ENCODE results near the gene SOAT2.
"Not testable (repeated sequence)": the region's sequence is repeated elsewhere in the genome, so short reads cannot be mapped to it uniquely, and the experiment has no call there.

The SOAT2 gene

DNA sequence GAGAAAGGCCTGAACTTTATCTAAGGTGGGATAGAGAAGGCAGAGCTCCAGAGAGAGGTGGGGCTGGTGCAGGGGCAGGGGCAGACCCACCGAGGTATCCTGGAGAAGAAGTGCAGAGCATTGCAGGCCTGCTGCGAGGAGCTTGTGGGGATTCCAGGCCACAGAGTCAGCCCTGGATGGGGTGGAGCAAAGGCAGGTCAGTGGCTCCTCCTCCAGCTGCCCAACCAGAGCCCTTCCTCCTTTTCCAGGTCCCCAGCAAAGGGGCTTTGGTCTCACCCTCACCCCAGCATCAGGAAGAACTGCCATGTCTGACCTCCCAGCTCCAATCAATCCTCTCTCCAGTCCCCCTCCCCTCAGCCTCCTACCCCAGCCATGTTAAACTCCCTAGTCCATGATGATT lies 57.4 kb downstream of the SOAT2 start:
- H3K27ac Mint-ChIP-seq, result no peak overlapping the region

DNA sequence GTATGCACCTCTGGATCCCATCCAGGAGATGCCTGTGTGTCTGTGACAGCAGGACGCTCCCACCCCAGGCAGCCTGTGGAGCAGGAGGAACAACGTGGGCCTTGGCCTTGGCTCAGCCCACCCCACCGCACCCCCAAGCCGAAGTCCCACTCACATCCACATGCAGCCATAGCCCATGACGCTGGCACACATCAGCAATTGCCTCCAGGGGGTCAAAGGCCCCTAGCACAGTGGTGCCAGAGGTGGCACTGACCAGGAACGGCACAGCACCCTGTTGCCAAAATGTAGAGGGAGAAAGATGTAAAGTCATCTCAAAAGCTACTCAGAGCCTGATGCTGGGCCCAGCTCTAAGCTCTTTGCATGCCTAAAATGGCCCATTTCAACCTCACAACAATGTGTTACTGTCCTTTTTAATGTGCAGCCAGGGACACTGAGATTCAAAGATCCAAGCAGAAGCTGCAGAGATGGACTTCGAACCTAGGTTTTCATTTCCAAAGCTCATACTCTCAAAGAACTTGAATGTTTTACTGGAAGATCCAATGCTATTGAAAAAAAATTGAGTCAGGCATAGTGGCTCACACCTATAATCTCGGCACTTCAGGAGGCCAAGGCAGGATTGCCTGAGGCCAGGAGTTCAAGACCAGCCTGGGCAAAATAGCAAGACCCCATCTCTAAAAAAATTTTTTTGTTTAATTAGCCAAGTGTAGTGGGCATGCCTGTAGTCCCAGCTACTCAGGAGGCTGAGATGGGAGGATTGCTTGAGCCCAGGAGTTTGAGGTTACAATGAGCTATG lies 58.0 kb downstream of the SOAT2 start:
- peaks cover 6% of the 10 kb centered on the region for H3K4me1 Mint-ChIP-seq (ENCODE audit: low read depth)
- H3K9me3 Mint-ChIP-seq (ENCODE audit: low read depth), result no peaks in the 10 kb centered on the region
- H3K4me3 Mint-ChIP-seq, result no peak overlapping the region
- peaks cover 3% of the 10 kb centered on the region for H3K36me3 Mint-ChIP-seq
- H3K27me3 Mint-ChIP-seq, result no peaks in the 10 kb centered on the region
- no peak overlapping the region for H3K27ac Mint-ChIP-seq

More for the DNA sequence above, 57.4 kb downstream of the SOAT2 start:
- no peaks in the 10 kb centered on the region for H3K9me3 Mint-ChIP-seq (ENCODE audit: low read depth)
- peaks cover 6% of the 10 kb centered on the region for H3K4me1 Mint-ChIP-seq (ENCODE audit: low read depth)
- H3K27me3 Mint-ChIP-seq, result no peaks in the 10 kb centered on the region
- peaks cover 3% of the 10 kb centered on the region for H3K36me3 Mint-ChIP-seq
- no peak overlapping the region for H3K4me3 Mint-ChIP-seq

DNA sequence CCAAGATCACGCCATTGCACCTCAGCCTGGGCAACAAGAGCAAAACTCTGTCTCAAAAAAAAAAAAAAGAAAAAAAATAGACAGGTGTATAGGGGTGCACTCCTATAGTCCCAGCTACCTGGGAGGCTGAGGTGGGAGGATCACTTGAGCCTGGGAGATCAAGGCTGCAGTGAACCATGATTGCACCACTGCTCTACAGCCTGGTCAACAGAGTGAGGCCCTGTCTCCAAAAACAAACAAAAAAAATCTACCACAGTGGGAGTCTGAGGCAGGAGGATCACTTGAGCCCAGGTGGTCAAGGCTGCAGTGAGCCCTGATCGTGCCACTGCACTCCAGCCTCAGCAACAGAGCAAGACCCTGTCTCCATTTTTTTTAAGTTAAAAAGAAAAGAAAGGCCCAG lies 59.7 kb downstream of the SOAT2 start:
- not testable (repeated sequence) for H3K4me3 Mint-ChIP-seq; H3K9me3 Mint-ChIP-seq (ENCODE audit: low read depth); H3K36me3 Mint-ChIP-seq; H3K27me3 Mint-ChIP-seq; H3K27ac Mint-ChIP-seq; H3K4me1 Mint-ChIP-seq (ENCODE audit: low read depth)

DNA sequence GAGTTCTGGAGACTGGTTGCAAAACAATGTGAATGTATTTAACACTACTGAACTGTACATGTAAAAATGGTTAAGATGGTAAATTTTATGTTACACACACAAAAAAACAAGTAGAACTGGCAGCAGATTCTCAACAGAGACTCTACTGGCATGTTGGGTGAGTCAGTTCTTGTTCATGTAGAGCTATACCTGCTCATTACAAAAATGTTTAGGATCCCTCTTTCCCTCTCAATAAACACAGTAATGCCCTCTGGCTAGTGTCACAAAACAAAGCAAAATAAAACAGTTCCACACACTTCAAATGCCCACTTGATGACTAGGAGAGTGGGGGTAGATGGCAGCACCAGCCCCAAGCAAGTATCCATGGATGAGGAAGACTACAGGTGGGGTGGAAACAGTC lies 63.6 kb downstream of the SOAT2 start:
- Mint-ChIP-seq H3K9me3 (ENCODE audit: low read depth) (no peaks in the 10 kb centered on the region), H3K36me3 (peaks cover 3% of the 10 kb centered on the region), H3K27me3 (no peaks in the 10 kb centered on the region), H3K4me1 (ENCODE audit: low read depth) (no peaks in the 10 kb centered on the region), H3K27ac (no peak overlapping the region), H3K4me3 (no peak overlapping the region)

DNA sequence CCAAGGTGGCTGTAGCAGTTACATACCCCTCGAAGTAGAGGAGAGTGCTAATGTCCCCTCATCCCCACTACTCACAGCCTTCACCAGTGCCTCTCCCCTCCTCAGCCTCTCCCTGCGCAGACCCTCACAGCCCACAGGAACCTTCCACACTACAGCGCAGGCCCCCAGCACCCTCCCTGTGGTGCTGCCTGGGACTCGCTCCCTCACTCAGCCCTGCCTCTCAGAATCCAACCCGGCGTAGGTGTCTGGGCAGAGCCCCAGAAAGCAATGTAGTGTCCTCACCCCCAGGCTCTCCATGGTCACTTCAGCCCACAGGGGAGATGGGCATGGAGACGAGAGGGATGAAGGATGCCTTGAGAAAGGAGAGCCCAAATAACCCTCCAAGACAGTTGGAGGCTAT lies 66.4 kb downstream of the SOAT2 start:
- peaks cover 2% of the 10 kb centered on the region for H3K36me3 Mint-ChIP-seq
- H3K27me3 Mint-ChIP-seq, result no peaks in the 10 kb centered on the region
- no peak overlapping the region for H3K4me3 Mint-ChIP-seq
- no peaks in the 10 kb centered on the region for H3K9me3 Mint-ChIP-seq (ENCODE audit: low read depth)
- no peaks in the 10 kb centered on the region for H3K4me1 Mint-ChIP-seq (ENCODE audit: low read depth)
- H3K27ac Mint-ChIP-seq, result no peak overlapping the region

DNA sequence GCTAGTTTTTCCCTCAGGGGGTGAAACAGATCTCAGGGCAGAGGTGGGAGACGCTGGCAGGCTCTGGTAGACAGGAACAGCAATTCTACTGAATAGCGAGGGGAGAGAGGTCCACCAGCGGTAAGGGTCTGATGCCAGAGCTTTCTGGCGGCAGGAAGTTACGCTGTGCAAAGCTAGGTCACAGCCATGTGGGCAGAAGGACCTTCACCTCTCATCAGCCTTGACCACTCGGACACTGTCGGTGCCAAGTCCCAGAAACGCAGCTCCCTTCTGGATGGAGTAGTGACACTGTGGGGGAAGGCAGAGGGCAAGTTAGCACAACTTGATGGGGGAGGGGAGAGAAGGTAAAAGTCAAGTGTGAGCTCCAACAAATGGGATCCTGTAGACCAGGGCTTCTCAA lies 66.9 kb downstream of the SOAT2 start:
- no peaks in the 10 kb centered on the region for H3K27me3 Mint-ChIP-seq
- H3K4me3 Mint-ChIP-seq, result no peak overlapping the region
- H3K9me3 Mint-ChIP-seq (ENCODE audit: low read depth), result no peaks in the 10 kb centered on the region
- H3K4me1 Mint-ChIP-seq (ENCODE audit: low read depth), result no peaks in the 10 kb centered on the region
- H3K36me3 Mint-ChIP-seq, result peaks cover 2% of the 10 kb centered on the region
- no peak overlapping the region for H3K27ac Mint-ChIP-seq

DNA sequence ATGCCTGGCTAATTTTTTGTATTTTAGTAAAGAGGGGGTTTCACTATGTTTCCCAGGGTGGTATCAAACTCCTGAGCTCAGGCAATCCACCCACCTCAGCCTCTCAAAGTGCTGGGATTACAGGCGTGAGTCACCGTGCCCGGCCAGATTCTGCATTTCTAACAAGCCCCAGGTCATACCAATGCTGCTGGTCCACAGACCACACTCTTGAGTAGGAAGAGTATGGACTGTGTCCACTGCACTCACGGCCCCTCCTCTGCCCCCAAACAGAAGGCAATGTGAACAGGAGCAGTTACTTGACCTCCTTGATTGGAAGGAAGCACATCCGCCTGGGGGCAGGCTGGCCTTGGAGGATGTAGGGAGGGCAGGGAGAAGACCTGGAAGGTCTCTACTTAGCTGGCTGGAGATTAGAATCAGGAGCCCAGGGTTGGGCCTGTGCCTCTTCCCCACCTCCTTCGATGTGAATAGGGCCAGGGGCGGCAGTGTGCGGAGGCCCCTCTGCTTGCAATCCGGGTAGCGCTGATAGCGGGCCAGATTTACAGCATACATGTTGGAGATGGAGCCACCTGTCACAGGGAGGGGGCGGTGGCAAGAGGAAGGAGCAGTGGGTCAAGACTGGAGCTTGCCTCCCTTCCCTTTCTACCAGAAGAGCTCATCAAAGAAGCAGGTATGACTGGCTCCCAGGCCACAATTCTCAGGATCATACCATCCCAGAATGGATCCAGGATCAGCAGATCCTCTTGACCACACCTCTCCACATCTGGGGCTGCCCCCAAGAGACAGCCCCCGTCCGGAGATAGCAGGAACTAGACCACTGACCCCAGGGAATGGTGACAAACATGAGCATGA lies 67.8 kb downstream of the SOAT2 start:
- H3K4me3 Mint-ChIP-seq, result no peak overlapping the region
- H3K36me3 Mint-ChIP-seq, result peaks cover 2% of the 10 kb centered on the region
- no peaks in the 10 kb centered on the region for H3K9me3 Mint-ChIP-seq (ENCODE audit: low read depth)
- H3K27ac Mint-ChIP-seq, result no peak overlapping the region
- no peaks in the 10 kb centered on the region for H3K27me3 Mint-ChIP-seq
- no peaks in the 10 kb centered on the region for H3K4me1 Mint-ChIP-seq (ENCODE audit: low read depth)

DNA sequence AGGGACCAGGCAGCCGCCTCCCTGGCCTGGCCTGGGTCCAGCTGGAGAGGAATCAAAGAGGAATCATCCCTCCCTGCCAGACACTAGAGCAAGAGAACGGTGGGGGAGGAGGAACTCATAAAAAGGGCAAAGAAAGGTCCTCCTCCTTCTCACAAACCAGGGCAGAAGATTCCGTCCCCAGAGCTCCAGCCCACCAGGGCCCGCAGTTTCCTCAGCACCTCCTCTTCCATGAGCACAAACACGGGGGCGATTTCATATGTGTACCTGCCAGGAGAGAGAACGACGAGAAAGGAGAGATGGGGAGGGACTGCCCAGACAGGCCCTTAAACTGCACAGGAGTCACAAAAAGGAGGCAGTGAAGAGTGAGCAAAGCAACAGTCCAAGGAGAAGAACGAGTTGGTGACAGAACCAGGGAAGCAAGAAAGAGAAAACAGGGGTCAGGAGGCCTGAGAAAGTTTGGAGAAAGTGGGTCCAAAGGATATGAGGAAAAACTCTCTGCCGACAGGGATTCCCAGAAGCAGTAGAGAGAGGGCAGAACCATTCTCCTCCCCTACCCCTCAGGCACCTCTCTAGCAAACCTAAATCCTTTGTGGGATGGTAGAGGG lies 68.5 kb downstream of the SOAT2 start:
- no peaks in the 10 kb centered on the region for H3K27me3 Mint-ChIP-seq
- no peak overlapping the region for H3K27ac Mint-ChIP-seq
- H3K4me1 Mint-ChIP-seq (ENCODE audit: low read depth), result no peaks in the 10 kb centered on the region
- H3K4me3 Mint-ChIP-seq, result no peak overlapping the region
- no peaks in the 10 kb centered on the region for H3K9me3 Mint-ChIP-seq (ENCODE audit: low read depth)
- peaks cover 2% of the 10 kb centered on the region for H3K36me3 Mint-ChIP-seq

DNA sequence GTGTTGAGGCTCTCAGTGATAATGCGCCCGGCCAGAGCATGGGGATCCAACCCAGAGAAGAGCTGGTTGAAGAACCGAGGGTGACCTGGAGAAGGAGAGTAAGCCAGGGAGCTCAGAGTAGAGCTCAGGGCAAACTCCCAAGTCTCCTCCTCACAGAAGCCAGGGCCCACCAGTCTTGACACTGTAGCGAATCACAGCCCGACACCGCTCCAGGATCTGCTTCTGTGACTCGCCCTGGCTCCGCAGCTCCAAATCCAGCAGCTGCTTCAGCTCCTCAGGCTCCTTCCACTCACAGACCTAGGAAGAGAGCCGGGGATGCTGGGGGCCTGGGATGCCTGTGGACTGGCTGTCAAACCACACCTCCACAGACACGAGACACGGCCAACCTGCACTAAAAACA lies 69.1 kb downstream of the SOAT2 start:
- H3K27me3 Mint-ChIP-seq, result no peaks in the 10 kb centered on the region
- no peaks in the 10 kb centered on the region for H3K9me3 Mint-ChIP-seq (ENCODE audit: low read depth)
- H3K4me1 Mint-ChIP-seq (ENCODE audit: low read depth), result no peaks in the 10 kb centered on the region
- no peak overlapping the region for H3K4me3 Mint-ChIP-seq
- H3K27ac Mint-ChIP-seq, result no peak overlapping the region
- H3K36me3 Mint-ChIP-seq, result peaks cover 2% of the 10 kb centered on the region

DNA sequence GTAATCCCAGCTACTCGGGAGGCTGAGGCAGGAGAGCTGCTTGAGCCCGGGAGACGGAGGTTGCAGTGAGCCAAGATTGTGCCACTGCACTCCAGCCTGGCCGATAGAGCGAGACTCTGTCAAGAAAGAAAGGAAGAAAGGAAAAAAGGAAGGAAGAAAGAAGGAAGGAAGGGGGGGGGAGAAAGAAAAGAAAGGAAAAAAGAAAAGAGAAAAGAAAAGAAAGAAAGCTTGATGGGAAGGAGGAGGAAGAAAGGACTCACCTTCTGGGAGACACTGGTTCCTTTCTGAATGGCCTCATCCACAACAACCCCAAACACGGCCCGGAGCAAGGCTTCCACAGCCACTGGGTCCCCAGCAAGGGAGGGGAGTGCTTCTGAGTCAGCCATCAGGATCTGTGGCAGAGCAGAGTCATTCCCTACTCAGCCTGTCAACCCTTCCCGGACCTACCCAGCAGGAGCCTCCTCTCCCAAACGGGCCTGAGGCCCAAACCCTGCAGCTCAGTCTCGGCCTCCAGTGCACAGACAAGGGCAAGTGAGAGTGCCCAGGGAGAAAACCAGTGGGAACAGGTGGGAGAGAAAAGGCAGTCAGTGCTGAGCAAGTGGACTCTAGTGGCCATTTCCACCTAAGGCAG lies 69.9 kb downstream of the SOAT2 start:
- Mint-ChIP-seq H3K9me3 (ENCODE audit: low read depth) (no peaks in the 10 kb centered on the region), H3K36me3 (peaks cover 2% of the 10 kb centered on the region), H3K27ac (no peak overlapping the region), H3K27me3 (no peaks in the 10 kb centered on the region), H3K4me1 (ENCODE audit: low read depth) (no peaks in the 10 kb centered on the region), H3K4me3 (no peak overlapping the region)
